HT1080 (cell line): ENCODE data around the gene DSE. TPM values are rescaled to one million over a fixed set of nuclear protein-coding genes. Genes with fewer than 3 reads are reported as not detected.
"Not testable (repeated sequence)": the region's sequence is repeated elsewhere in the genome, so short reads cannot be mapped to it uniquely, and the experiment has no call there.

Source experiments
- DNase-seq: peaks from one replicate; pipeline ENCODE4 v3.0.0-alpha.2; 2015; ENCODE audit warnings: low read depth
- polyA plus RNA-seq, 2 experiments: library from polyadenylated mRNA; depleted of rRNA; stranded (reverse); fragments of >200 nt; gene quantifications; 2 replicates each; pipeline ENCODE4 v1.2.3, GENCODE V29; 2015
- total RNA-seq: library from RNA; depleted of rRNA; stranded (reverse); fragments of >200 nt; shearing (Covaris generic); gene quantifications from 2 replicates; pipeline ENCODE4 v1.2.3, GENCODE V29; 2014; rRNA removed

The DSE gene
- 38.6 and 44.3 TPM in 2 replicates for total RNA-seq
- 21.9 and 25.7 TPM in 2 replicates for polyA plus RNA-seq (2015; cell fraction: cytosol; rRNA removed)
- polyA plus RNA-seq (2015; cell fraction: nucleus; rRNA removed): 27.1 and 30.7 TPM in 2 replicates

- DNase-seq: peak; percentile 69
These were observed at the start of gene DSE for GRCh38 chr6:116370760-116371119. TSS of gene DSE (plus strand) at chr6:116370947. CDS start at chr6:116399251, 28,304 bp downstream.

DNA sequence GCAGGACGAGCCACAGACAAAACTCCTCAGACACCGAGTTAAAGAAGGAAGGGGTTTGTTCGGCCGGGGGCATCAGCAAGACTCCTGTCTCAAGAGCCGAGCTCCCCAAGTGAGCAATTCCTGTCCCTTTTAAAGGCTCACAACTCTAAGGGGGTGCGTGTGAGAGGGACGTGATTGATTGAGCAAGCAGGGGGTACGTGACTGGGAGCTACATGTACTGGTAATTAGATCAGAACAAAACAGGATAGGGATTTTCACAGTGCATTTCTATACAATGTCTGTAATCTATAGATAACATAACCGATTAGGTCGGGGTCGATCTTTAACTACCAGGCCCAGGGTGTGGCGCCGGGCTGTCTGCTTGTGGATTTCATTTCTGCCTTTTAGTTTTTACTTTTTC is 48.8 kb upstream of the DSE start:
- not testable (repeated sequence) for DNase-seq

DNA sequence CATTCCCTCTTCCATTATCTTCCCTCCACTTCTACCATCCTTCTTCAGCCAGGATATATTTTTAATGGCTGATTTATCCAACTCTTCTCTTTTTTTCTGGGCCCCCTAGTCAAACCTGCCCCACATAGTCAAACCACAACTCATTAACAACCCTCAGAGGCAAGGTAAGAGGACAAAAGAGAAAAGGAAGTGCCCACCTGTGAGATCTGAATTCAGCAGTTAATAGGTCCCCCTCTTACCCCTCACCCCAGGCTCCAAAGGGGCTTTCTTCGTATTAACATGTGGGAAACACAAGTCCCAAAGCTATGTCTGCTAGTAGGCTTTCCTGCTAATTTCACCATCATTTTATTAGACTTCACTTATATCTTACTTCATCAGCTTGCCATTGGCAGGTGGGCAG is 46.9 kb upstream of the DSE start:
- no peak for DNase-seq

GRCh38 chr6:116325634-116326132 is 45.1 kb upstream of the DSE start:
- not testable (repeated sequence) for DNase-seq

DNA sequence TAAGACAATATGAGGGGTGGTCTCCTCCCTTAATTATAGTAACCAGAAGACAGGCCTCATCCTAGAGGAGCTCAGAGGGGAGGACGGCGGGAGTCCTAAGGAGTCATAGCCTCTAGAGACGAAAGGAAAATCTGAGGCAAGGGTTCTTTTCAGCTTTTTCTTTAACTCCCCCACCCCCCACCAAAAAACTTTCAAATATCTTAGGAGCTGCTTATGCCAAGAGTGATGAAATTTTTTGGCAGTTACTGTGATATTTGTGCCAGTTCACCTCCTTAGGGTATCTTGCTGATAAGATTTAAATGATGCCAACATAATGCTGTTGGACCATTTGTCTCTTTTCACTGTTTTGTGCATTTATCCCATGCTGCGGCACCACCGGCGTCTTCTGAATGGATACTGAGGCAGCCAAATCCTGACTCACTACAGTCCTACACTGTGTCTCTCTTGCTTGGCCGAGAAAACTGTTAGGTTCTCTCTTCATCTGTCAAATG is 44.5 kb upstream of the DSE start:
- no peak for DNase-seq

DNA sequence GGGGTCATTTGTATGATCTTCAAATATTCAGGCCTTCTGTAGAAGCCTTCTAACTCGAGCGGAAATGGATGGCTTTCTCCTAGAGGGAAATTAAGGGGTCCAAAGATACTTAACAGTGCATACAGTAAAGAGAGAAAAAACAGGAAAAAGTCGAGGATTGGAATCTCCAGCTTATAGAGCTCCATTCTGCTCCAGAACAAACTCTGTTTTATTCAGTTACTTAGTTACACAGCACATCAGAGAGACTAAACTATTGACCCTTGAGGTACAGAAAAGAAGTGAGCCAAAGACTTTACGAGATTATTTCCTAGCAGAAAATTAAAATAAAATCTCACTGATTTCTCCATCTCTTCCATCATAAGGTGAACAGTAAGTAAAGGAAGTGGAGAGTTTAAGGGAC is 43.8 kb upstream of the DSE start:
- DNase-seq: no peak

DNA sequence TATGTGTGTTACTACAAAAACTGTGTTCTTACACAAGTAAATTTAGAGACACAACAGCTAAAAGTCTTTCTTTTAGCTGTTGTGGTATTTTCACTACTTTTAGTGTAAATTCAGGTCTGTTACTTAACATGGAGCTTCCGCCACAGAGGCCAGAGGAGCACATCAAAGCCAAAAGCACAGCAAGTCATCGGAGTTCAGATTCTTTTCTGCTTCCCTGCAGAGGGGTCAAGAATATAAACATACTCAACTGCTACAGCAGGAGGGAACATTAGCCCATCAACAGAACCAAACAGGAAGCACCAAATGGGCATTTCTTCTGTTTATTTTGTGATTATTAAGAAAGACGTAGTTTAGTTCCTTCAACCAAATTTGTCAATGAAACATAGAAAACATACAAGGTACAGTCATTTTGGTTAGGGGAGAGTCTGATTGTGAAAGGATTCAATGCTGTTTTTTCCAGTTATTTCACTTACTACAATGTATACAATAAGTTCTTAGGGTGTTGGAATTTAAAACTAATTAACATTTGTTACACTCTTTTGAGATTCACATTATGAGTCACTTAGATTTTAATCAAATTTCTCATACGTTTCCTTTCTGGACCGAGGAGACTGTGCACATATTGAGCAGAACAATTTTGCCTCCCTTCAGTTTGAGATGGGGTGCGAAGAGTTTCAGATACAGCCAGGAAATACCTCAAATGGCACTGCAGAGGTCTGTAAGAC is 42.8 kb upstream of the DSE start:
- DNase-seq: no peak

DNA sequence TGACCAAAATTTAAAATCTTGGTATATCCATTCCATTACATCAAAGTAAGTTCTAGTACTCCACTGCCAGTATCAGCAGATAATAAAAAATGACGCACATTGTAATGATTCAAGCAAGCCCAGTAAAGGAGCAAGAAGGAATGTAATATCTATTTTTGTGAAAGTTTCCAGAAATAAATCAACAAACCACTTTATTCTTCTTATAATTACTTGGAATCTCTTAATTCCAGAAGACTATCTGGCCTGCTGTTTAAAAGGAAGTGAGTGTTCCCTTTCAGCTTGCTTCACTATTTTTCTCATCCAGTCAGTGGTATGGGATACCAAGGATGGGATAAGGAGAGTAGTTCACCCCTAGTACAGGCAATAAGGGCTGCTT is 42.2 kb upstream of the DSE start:
- no peak for DNase-seq

DNA sequence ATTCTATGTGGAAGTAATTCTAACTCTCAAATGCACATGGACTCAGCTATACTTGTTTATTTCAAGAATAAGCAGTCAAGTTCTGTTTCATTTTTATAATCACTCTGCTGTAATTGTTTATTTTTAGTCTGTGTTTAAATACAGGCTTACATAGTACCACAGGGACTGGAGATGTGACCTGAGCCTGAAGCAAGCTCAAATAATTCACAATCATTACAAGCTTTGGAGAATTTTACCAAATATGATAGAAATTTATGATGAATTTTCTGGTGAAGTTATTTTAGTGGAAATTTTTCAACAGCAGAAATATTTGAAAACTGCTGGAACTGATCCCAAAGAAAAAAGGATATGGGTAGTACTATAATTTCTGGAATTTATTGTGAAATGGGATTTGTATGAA is 41.6 kb upstream of the DSE start:
- DNase-seq: no peak

DNA sequence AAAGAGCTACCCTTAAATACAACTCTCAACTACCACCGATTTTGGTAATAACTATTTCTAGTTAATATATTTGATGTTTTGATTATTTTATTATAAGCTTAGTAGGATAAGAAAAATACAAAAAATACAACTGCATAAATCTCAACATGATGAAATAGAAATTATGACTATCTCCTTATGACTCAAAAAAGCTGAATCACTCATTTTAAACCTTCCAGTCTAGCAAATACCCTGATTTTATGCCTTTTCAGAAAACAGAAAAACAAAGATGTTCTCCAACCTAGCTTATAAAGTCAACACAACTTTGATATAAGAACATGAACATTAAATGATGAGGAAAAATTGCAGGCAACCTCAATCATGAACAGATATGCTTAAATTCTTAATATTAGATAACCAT is 40.2 kb upstream of the DSE start:
- DNase-seq: no peak

GRCh38 chr6:116332096-116332495 is 38.7 kb upstream of the DSE start:
- DNase-seq: no peak

- not testable (repeated sequence) for DNase-seq
These were observed 35.9 kb upstream of the DSE start for GRCh38 chr6:116334638-116335409.

GRCh38 chr6:116335612-116336215 is 35.0 kb upstream of the DSE start:
- DNase-seq: no peak

GRCh38 chr6:116338943-116339342 is 31.8 kb upstream of the DSE start:
- DNase-seq: no peak

GRCh38 chr6:116340625-116341024 is 30.1 kb upstream of the DSE start:
- not testable (repeated sequence) for DNase-seq

- DNase-seq: no peak
These were observed 21.5 kb upstream of the DSE start for GRCh38 chr6:116349216-116349615.

- no peak for DNase-seq
These were observed 19.6 kb upstream of the DSE start for GRCh38 chr6:116351101-116351500.

DNA sequence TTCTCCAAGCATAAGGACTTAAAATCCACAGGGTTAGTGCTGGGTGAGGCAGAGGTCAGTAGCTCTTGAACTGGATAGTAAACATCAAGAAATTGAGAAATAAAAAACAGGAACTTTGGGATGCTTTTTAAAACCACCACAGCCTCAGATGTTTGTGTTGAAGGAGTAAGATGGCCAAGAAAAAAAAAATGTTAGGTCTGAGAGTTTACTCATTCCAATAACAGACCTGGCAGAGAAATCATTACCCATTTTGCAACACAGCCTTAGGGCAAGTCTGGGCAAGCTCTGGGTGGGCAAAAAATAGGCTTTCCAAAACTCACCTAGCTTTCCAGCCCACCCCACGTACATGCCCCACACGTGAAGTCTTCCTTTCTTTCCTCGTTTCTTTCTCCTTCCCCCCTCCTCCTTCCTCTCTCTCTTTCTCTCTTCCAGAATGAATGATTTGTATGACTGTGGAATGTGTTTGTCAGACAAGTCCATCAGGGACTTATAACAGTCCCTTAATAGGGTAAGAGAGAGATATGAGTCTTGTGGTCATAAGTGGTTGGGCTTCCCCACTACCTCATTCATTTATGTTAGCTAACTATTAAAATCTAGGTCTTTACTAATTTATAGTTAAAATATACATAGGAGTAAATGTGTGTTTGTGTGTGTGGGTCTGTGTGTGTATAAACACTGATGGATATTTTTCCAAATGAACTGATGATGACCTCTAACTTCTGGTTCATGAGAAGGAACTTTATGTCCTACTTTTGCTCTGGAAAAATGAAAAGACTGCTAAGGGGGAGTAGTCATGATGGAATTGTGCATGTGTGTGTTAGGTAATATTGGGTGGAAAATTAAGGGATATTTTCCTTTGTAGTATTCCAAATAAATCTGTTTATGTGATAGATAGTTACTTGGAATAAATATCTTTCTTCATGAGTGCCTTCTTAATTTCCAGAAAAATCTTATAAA is 18.0 kb upstream of the DSE start:
- DNase-seq: no peak

DNA sequence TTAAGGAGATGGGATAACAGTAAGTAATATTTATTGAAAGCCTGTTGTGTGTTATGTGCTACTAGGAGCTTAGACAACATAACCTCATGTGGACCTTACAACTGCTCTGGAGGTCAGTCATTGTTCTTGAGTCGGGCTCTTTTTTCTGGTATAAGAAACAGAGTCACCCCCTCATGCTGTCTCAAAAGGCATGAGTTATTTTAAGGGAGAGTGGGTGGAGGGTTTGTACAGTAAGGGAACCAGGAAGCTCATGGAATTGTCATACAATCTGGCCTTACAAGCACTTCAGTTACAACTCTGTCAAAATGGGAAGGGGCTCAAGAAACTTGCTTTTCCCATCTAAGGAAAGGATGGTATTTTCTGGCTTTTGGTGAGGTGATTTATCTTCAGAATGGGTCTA is 16.5 kb upstream of the DSE start:
- no peak for DNase-seq

GRCh38 chr6:116355796-116356195 is 15.0 kb upstream of the DSE start:
- DNase-seq: no peak

DNA sequence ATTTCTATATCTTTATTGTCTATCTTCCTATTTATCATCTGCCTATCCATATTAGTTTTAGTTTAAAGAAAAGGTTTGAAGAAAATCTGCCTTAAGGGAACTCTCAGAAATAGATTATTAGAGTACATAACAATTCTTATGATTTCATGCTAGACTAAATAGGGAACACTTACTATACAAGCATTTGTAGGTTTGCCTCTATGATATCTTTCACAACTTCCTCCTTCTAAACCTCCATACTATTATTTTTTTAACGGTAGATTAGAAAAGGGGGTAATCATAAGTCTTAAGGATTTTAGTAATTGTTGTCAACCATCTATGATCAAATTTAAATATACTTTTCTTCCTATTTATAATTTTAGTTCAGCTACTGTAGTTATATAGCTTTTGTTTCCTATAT is 11.6 kb upstream of the DSE start:
- DNase-seq: no peak
